Heart left ventricle (tissue), 13 donors: ENCODE results near the gene EIF4ENIF1.
"Not testable (repeated sequence)": the region's sequence is repeated elsewhere in the genome, so short reads cannot be mapped to it uniquely, and the experiment has no call there.

Source experiments
- POLR2A ChIP-seq, 2 donors: fragments of 450-650 bp; IDR thresholded peaks; one replicate each; pipeline ENCODE4 v1.6.1; 2017; ENCODE audit warnings: antibody characterized with exemption in 2 of 2, mild to moderate bottlenecking in 2 of 2, moderate library complexity in 2 of 2
- TF ChIP-seq, protein P1 (sequence below), 12 donors: fragments of 200-600 bp; sonication (generic) in 4 of 12; IDR thresholded peaks; one replicate each; pipeline versions ENCODE4 v1.5.0 to v1.8.0; 2018 to 2022; ENCODE audit warnings: antibody characterized with exemption in 12 of 12, mild to moderate bottlenecking in 5 of 12
- donor health status: ischemic (EF 13 %, LVEDD 7.1; RV severe dilation, severe dysfunction).
- donor health status: DM: no; HTN: yes; CAD: no.
- donor health status: DM: no; HTN: no; CAD: no.
- donor health status: ischemic (EF 25% LVEDD 6.9; RV normal size, moderate dysfunction).
- donor health status: ischemic (EF 25% LVEDD 5.7; RV mildly dilated, moderate dysfunction).
- donor health status: ischemic (EF 35%, LVEDD 5.7; RV mildly dilated, moderate dysfunction).
- donor health status: nonischemic (EF 11% LVEDD 7.7; RV severe dilation, severe dysfunction).
- donor health status: DM: yes; HTN: yes; CAD: no.
- donor health status: PGD.
- donor health status: ischemic (EF 29% LVEDD 5.4; RV normal size, mild dysfunction).
- donor health status: nonischemic (EF 23%, LVEDD 6.1; RV moderate dilation, normal function).

DNA sequence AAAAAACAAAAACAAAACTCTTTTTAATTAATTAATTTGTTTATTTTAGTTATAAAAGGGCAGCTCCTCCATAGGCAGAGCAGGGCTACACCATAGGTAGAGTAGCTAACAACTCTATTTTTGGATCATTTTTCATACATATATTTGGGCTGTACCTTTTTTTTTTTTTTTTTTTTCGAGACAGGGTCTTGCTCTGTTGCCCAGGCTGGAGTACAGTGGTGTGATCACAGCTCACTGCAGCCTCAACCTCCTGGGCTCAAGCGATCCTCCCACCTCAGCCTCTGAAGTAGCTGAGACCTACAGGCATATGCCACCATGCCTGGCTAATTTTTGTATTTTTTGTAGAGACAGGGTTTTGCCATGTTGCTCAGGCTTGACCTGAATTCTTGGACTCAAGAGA lies 87.3 kb downstream of the EIF4ENIF1 start:
- TF ChIP-seq, protein P1, sequence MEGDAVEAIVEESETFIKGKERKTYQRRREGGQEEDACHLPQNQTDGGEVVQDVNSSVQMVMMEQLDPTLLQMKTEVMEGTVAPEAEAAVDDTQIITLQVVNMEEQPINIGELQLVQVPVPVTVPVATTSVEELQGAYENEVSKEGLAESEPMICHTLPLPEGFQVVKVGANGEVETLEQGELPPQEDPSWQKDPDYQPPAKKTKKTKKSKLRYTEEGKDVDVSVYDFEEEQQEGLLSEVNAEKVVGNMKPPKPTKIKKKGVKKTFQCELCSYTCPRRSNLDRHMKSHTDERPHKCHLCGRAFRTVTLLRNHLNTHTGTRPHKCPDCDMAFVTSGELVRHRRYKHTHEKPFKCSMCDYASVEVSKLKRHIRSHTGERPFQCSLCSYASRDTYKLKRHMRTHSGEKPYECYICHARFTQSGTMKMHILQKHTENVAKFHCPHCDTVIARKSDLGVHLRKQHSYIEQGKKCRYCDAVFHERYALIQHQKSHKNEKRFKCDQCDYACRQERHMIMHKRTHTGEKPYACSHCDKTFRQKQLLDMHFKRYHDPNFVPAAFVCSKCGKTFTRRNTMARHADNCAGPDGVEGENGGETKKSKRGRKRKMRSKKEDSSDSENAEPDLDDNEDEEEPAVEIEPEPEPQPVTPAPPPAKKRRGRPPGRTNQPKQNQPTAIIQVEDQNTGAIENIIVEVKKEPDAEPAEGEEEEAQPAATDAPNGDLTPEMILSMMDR (IDR thresholded peaks at IDR 0.05) = not testable (repeated sequence)
- TF ChIP-seq POLR2A (IDR thresholded peaks at IDR 0.05) = not testable (repeated sequence)
